ENCODE measurements around the gene MTURN.

DNA sequence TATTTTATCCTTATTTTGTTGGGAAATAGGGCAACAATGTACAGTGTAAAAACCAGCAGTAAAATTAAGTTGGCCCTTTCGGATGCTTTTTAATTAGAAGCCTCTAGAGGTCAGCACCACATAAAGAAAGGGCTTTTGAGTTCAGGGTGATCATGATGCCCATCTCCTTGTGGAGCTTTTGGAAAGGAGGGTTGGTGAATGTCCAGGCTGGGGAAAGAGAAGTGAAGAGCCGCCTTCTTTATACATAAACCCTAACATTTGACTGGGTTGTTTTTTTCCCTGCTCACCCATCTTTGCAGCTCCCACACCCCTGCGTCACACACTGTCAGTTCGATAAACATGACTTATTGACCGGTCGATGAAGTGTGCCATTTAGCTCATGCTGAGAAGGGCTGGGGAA, 29.8 kb downstream of the MTURN start:
- TF ChIP-seq, protein P1, sequence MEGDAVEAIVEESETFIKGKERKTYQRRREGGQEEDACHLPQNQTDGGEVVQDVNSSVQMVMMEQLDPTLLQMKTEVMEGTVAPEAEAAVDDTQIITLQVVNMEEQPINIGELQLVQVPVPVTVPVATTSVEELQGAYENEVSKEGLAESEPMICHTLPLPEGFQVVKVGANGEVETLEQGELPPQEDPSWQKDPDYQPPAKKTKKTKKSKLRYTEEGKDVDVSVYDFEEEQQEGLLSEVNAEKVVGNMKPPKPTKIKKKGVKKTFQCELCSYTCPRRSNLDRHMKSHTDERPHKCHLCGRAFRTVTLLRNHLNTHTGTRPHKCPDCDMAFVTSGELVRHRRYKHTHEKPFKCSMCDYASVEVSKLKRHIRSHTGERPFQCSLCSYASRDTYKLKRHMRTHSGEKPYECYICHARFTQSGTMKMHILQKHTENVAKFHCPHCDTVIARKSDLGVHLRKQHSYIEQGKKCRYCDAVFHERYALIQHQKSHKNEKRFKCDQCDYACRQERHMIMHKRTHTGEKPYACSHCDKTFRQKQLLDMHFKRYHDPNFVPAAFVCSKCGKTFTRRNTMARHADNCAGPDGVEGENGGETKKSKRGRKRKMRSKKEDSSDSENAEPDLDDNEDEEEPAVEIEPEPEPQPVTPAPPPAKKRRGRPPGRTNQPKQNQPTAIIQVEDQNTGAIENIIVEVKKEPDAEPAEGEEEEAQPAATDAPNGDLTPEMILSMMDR (IDR thresholded peaks at IDR 0.05): peak in 5 of 6 experiments; percentile 25 to 66 (median 58)
- TF ChIP-seq POLR2A (IDR thresholded peaks at IDR 0.05): no peak

All from Peyer's patch (tissue), 4 donors.